Stimulated activated CD8-positive, alpha-beta memory T cell treated with anti-CD3 and anti-CD28 coated beads, Interleukin-15, amount 100 ng/mL, for 48 hours (primary cell): Measurements from ENCODE around the gene CLEC10A.
"Not testable (repeated sequence)": the region's sequence is repeated elsewhere in the genome, so short reads cannot be mapped to it uniquely, and the experiment has no call there.

Experiments
- DNase-seq, 2 donors: peaks; one replicate each; pipeline ENCODE4 v3.0.0-alpha.2; 2020; ENCODE audit warnings: low read depth in 2 of 2

Gene CLEC10A

GRCh38 chr17:7074931-7075330 lies 5.1 kb downstream of the CLEC10A start:
- DNase-seq = no peak

- no peak for DNase-seq
These were observed 7.6 kb downstream of the CLEC10A start for GRCh38 chr17:7072406-7072805.

- DNase-seq = no peak
These were observed 9.3 kb downstream of the CLEC10A start for GRCh38 chr17:7070712-7071111.

- DNase-seq = no peak
These were observed 11.8 kb downstream of the CLEC10A start for GRCh38 chr17:7068268-7068667.

- no peak for DNase-seq
These were observed 12.9 kb downstream of the CLEC10A start for GRCh38 chr17:7067198-7067597.

GRCh38 chr17:7064261-7064660 lies 15.8 kb downstream of the CLEC10A start:
- no peak for DNase-seq

- DNase-seq = no peak
These were observed 16.4 kb downstream of the CLEC10A start for GRCh38 chr17:7063518-7064094.

GRCh38 chr17:7060165-7060891 lies 19.7 kb downstream of the CLEC10A start:
- no peak for DNase-seq

GRCh38 chr17:7058831-7059447 lies 21.1 kb downstream of the CLEC10A start:
- DNase-seq = no peak

GRCh38 chr17:7056386-7056785 lies 23.7 kb downstream of the CLEC10A start:
- no peak for DNase-seq

GRCh38 chr17:7050583-7050982 lies 29.5 kb downstream of the CLEC10A start:
- not testable (repeated sequence) for DNase-seq

- DNase-seq = no peak
These were observed 31.1 kb downstream of the CLEC10A start for GRCh38 chr17:7048968-7049367.

- no peak for DNase-seq
These were observed 32.5 kb downstream of the CLEC10A start for GRCh38 chr17:7047566-7047965.

- DNase-seq = peak in 1 of 2 donors; percentile 64
These were observed 33.2 kb downstream of the CLEC10A start for GRCh38 chr17:7046725-7047397.

GRCh38 chr17:7046127-7046724 lies 33.8 kb downstream of the CLEC10A start:
- DNase-seq = no peak

- no peak for DNase-seq
These were observed 34.4 kb downstream of the CLEC10A start for GRCh38 chr17:7045492-7046126.

- no peak for DNase-seq
These were observed 36.4 kb downstream of the CLEC10A start, which contains the start of gene SLC16A11 for GRCh38 chr17:7043497-7044198. Gene SLC16A11, minus strand, starts transcription at chr17:7044092. Its CDS starts 579 bp downstream, at chr17:7043513.

GRCh38 chr17:7043182-7043496 lies 36.9 kb downstream of the CLEC10A start:
- DNase-seq = no peak

GRCh38 chr17:7042501-7043181 lies 37.4 kb downstream of the CLEC10A start:
- DNase-seq = no peak
